ENCODE data around the gene LAMC1. TPM values are rescaled to one million over a fixed set of nuclear protein-coding genes. Genes with fewer than 3 reads are reported as not detected.

LAMC1 gene
- total RNA-seq, 1 experiment from 2014 or later = 95.5 TPM

GRCh38 chr1:183131166-183131565 lies 107.9 kb downstream of the LAMC1 start:
- ChIA-PET CTCF (no interaction called here), POLR2A (ENCODE audit: low non-redundant PET) (no interaction called here)
- DNase-seq (ENCODE audit: low spot score) = peak; percentile 70
- intact Hi-C loops (cut with micrococcal nuclease; ENCODE audit: unreplicated experiment) = no loop called here
- Histone ChIP-seq H3K36me3 (ENCODE audit: insufficient read depth, low read length, poor library complexity, severe bottlenecking) (peaks cover 79% of the 10 kb centered on the region), H3K27ac (ENCODE audit: low read depth, low read length, poor library complexity, severe bottlenecking) (no peak overlapping the region), H3K4me1 (ENCODE audit: insufficient read depth, low read length, poor library complexity, severe bottlenecking) (peaks cover 14% of the 10 kb centered on the region), H3K9me3 (ENCODE audit: low read depth, low read length, poor library complexity, severe bottlenecking) (no peaks in the 10 kb centered on the region), H3K4me3 (ENCODE audit: low read depth, low read length, poor library complexity, severe bottlenecking) (no peak overlapping the region), H3K27me3 (replicated peaks; ENCODE audit: insufficient read depth, low read depth, low read length, poor library complexity) (no peaks in the 10 kb centered on the region)
- TF ChIP-seq EZH2 (IDR thresholded peaks at IDR 0.05; ENCODE audit: borderline replicate concordance, low read depth, low read length, poor library complexity, severe bottlenecking) = no peak
- TF ChIP-seq CTCF (conservative IDR thresholded peaks at IDR 0.05; ENCODE audit: low read depth, low read length) = no peak
- no TSS peak for BruUV-seq (replicated peaks)

GRCh38 chr1:183135336-183135735 lies 112.1 kb downstream of the LAMC1 start:
- ChIA-PET POLR2A (ENCODE audit: low non-redundant PET) (interaction anchor here (0.5 kb wide), 1 partner anchor 24 kb away, joined by 8 read pairs; no protein-coding TSS in a partner anchor), CTCF (no interaction called here)
- H3K27ac ChIP-seq (ENCODE audit: low read depth, low read length, poor library complexity, severe bottlenecking) = no peak overlapping the region
- no peak for TF ChIP-seq EZH2 (IDR thresholded peaks at IDR 0.05; ENCODE audit: borderline replicate concordance, low read depth, low read length, poor library complexity, severe bottlenecking)
- TF ChIP-seq CTCF (conservative IDR thresholded peaks at IDR 0.05; ENCODE audit: low read depth, low read length) = no peak
- no peak for DNase-seq (ENCODE audit: low spot score)
- H3K36me3 ChIP-seq (ENCODE audit: insufficient read depth, low read length, poor library complexity, severe bottlenecking) = peaks cover 71% of the 10 kb centered on the region
- H3K4me1 ChIP-seq (ENCODE audit: insufficient read depth, low read length, poor library complexity, severe bottlenecking) = peaks cover 22% of the 10 kb centered on the region
- BruUV-seq (replicated peaks) = no TSS peak
- intact Hi-C loops (cut with micrococcal nuclease; ENCODE audit: unreplicated experiment) = no loop called here
- no peak overlapping the region for H3K4me3 ChIP-seq (ENCODE audit: low read depth, low read length, poor library complexity, severe bottlenecking)
- no peaks in the 10 kb centered on the region for H3K9me3 ChIP-seq (ENCODE audit: low read depth, low read length, poor library complexity, severe bottlenecking)
- no peaks in the 10 kb centered on the region for H3K27me3 ChIP-seq (replicated peaks; ENCODE audit: insufficient read depth, low read depth, low read length, poor library complexity)

- Histone ChIP-seq H3K27ac (ENCODE audit: low read depth, low read length, poor library complexity, severe bottlenecking) (no peak overlapping the region), H3K9me3 (ENCODE audit: low read depth, low read length, poor library complexity, severe bottlenecking) (no peaks in the 10 kb centered on the region), H3K27me3 (replicated peaks; ENCODE audit: insufficient read depth, low read depth, low read length, poor library complexity) (no peaks in the 10 kb centered on the region), H3K36me3 (ENCODE audit: insufficient read depth, low read length, poor library complexity, severe bottlenecking) (peaks cover 59% of the 10 kb centered on the region), H3K4me1 (ENCODE audit: insufficient read depth, low read length, poor library complexity, severe bottlenecking) (peaks cover 8% of the 10 kb centered on the region), H3K4me3 (ENCODE audit: low read depth, low read length, poor library complexity, severe bottlenecking) (no peak overlapping the region)
- no peak for TF ChIP-seq CTCF (conservative IDR thresholded peaks at IDR 0.05; ENCODE audit: low read depth, low read length)
- TF ChIP-seq EZH2 (IDR thresholded peaks at IDR 0.05; ENCODE audit: borderline replicate concordance, low read depth, low read length, poor library complexity, severe bottlenecking) = no peak
- intact Hi-C loops (cut with micrococcal nuclease; ENCODE audit: unreplicated experiment) = no loop called here
- ChIA-PET POLR2A (ENCODE audit: low non-redundant PET) (no interaction called here), CTCF (no interaction called here)
- no TSS peak for BruUV-seq (replicated peaks)
- no peak for DNase-seq (ENCODE audit: low spot score)
Observed at GRCh38 chr1:183137782-183138181, 114.6 kb downstream of the LAMC1 start.

Data from A673 (cell line).